ENCODE results near the gene SPAG9.
A peak's percentile ranks its signal among the peaks of the same experiment; 100 is the strongest.
"Not testable (repeated sequence)": the region's sequence is repeated elsewhere in the genome, so short reads cannot be mapped to it uniquely, and the experiment has no call there.

Gene SPAG9

DNA sequence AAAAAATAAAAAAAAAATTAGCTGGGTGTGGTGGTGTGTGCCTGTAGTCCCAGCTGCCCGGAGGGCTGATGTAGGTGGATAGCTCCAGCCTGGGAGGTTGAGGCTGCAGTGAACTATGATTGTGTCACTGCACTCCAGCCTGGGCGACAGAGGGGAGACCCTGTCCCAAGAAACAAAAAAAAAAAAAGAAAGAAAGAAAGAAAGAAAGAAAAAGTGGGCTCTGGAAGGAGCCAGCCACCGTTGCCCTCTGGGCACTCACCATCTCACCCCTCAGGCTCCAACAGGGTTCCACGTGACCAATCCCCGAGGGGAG is 167.2 kb downstream of the SPAG9 start:
- DNase-seq, result no peak

DNA sequence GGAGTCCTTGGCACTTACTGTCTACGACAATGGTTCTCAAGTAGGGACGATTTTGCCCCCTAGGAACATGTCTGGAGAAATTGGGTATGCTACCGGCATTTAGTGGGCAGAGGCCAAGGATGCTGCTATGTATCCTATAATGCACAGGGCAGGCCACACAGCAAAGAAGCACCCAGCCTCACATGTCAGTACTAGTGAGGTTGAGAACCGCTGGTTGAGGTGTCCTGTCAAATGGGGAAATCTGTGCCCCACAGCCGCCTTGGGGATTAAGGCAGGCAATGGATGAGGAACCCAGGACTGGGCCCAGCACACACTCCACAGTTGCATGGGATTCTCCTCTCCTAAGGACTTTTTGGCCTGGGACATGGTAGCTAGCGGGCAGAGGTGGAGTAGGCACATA is 167.8 kb downstream of the SPAG9 start:
- DNase-seq, result no peak

DNA sequence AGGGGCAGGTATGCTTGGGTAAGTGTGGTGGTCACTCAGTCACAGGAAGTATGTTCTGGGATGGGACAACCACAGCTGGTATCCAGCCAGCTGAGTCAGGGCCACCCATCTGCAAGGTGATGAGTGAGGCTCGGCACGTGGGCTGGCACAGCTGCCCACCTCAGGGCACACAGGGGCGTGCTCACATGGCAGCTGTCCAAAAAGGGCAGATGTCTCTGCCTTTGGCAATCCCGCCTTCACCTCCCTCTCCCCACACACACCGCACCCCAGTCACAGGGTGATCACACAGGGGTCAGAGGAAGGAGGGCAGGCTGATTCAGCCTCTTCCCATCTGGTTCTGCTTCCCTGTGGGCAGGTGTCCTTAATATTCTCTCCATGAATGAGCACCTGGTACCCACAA is 168.7 kb downstream of the SPAG9 start:
- DNase-seq, result no peak

DNA sequence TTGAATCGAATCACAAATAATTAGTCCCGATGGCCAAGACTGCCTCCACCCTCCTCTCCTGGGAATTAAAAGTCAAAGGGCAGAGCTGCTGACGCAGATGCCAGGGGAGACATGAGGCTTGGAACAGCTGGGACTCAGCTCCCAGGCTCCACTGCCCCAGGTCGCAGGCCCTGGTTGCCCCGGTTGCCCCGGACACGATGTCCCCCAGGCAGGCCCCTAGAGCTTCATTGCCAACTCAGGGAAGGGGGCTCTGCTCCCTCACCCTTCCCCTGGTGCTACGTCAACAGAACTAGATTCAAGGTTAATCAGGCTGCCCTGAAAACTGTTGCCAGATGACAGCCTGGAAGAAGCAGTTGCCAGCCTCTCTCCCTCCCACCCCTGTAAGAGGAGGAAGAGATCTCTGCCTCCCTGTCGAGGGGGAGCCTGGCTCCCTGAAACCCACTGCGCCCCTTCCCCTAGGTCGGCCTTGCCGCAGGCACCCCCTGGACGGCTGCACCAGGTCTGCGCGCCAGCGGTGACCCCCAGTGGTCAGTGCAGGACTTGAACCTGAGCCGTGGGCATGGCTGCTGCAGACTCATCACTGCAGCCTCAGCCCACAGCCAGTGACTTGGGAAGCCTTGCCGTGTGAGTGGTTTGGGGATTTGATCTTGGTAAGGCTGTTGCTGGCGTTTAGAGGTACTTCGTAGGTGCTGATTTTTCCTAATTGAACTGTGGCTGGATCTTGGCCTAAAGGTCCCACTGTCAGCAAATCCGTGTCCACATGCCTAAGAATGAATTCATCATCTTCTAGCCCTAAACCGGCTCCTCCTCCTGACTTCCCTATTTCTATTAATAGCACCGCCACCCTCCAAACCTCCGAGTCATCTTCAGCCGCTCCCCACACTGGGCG is 170.4 kb downstream of the SPAG9 start:
- DNase-seq, result peak; percentile 59

DNA sequence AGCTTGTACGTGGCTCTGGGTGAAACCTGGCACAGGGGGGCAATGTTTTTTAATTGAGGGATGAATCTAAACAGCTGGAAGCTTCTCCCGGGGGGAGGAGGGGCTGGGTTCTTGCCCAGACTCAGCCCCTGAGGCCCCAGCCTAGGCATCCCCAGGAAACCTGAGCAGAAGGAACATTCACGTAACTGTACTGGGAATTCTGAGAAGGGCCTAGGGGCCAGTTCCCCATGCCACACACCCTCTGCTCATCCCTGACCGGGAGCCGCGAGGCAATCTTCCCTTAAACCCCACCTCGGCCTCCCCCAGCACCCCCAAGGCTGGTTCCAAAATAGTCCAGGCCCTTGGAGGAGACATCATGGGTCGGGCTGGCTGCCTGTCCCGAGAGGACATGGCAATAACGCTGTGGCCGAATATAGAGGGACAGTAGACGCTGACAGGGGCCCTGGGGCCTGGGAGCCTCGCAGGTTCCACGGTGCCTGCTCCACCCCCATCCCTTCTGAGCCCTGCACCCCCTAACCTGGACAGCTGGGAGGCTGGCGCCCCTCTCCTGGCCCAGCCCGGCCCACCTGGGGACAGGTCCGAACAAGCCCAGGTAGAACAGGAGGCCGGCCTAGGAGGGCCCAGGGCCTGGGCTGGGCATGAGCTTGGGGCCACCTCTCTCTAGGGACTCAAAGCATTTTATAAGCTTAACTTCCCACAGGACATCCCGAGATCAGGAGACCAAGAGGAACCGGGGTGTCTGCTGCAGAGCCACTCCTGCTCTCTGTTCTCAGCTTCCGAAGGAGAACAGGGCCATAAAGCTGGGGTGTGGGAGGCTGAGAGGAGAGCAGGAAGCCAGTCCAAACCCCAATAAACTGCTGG is 171.3 kb downstream of the SPAG9 start:
- DNase-seq, result no peak

DNA sequence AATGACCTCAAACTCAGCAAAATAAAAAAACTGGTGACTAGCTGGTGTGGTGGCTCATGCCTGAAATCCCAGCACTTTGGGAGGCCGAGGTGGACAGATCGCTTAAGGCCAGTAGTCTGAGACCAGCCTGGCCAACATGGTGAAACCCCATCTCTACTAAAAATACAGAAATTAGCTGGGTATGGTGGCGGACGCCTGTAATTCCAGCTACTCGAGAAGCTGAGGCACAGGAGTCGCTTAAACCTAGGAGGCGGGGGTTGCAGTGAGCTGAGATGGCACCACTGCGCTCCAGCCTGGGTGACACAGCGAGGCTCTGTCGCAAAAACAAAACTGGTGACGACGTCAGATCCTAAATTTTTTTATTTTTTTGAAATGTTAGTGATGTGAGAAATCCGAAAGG is 172.0 kb downstream of the SPAG9 start:
- DNase-seq, result no peak

DNA sequence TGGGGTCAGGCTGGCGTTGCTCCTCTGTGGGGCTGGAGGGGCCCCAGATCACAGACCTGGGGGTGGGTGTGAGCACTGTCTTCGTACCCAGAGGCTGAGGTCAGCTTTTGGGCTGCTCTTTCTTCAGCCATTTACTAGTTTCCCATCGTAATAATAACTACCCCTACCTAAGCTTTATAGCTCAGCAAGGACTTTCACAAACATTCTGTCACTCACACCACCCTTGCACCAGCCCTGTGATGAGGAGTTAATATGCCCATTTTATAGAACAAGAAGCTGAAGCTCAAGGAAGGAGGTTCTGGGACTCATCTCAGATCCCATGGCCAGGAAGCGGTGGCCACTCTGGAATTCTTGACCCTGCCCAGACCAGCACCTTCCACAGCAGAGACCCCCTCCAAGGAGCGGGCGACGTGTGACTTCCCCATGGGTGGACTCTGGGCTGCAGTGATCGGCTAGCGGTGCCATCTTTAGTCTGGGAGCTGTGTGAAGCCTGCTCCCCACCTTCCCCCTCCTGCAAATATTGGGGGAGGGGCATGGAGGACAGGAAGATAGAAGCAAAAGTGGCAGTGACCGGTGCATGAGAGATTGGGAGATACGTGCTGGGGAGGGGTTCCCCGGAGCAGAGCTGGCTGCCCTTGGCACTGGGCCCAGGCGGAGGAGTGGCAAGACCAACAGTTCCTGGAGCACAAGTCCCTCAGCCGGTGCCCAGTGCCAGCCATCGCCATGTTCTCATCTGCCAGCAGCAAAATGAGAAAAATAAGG is 172.7 kb downstream of the SPAG9 start:
- DNase-seq, result no peak

DNA sequence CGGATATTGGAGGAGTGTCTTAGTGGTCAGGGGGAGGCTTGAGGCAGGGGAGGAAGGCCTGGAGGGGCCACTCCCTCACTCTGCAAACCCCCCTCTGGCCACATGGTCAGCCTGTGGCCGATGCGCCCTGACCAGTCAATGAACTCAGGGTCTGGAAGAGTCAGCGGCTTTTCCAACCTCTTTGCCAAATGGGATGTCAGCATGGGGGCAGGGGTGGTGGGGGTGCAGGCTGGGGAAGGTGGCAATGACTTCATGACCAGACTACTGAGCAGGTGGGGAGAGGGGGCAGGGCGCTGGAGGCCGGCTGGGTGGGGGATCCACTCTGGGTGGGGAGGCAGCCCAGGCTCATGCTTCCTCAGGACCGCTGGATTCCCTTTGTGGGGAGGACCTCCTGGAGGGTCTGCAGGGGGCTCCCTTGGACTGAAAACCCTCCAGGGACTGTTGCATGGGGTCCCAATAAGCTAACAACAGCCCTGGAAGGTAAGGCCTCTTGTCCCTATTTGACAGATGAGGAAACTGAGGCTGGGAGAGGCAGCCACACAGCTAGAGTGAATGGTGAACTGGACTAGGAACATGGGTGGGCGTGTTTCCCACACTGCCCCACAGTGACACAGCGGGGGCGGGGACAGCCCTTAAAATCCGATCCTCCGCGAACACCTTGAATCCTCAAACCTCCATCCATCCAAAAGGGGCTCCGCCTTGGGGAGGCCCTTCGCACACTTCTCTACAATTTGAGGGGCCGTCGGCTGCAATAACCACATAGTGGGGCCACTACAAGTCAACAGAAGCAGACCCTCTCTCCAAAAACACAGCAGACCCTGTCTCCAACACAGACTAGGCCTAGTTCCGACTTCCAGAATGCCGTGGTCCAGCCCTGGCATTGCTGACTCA is 173.5 kb downstream of the SPAG9 start:
- DNase-seq, result no peak

DNA sequence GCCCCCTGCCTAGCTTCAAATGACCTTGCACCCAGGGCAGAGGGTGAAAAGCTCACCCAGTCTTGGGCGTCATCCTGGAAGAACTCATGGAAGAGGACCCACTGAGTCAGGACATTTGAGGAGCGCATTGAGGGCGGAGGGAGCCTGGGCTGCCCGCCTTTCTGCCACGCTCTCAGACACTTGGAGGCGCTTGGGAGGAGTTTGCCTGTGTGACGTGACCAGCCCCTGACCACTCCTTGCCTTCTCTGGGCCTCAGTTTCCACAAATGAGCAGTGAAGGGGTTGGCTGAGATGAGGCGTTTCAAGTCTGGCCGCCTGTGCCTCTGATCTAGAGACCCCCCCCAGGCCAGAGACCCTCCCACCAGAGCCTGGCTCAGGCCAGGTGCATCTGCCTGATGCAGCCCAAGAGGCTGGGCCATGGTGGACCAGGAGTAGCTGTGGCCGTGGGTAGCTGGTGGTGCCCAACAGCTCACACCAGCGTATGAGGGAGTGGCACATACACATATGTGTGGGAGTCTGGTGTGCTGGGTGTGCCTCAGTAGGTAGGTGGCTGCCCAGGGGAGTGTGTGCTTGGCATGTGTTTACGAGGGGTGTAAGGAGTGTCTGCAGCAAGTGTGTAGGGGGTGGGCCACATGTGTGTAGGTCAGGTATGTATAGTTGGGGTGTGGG is 174.3 kb downstream of the SPAG9 start:
- DNase-seq, result no peak

DNA sequence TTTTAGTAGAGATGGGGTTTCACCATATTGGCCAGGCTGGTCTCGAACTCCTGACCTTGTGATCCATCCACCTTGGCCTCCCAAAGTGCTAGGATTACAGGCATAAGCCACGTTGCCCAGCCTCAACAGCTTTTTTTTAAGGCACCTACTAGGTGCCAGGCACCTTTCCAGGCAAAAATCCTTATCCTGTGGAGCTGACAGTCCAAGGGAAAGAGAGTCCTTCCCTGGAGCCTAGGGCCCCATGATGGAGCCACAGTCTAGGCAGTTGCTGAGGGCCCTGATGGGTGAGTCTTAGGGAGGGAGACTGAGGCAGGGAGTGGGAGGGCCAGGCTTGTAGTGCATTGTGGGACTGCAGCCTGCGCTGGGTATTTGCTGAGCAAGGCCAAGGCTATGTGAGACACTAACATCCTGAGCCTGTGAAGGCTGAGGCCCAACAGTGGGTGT is 174.9 kb downstream of the SPAG9 start:
- DNase-seq, result no peak

DNA sequence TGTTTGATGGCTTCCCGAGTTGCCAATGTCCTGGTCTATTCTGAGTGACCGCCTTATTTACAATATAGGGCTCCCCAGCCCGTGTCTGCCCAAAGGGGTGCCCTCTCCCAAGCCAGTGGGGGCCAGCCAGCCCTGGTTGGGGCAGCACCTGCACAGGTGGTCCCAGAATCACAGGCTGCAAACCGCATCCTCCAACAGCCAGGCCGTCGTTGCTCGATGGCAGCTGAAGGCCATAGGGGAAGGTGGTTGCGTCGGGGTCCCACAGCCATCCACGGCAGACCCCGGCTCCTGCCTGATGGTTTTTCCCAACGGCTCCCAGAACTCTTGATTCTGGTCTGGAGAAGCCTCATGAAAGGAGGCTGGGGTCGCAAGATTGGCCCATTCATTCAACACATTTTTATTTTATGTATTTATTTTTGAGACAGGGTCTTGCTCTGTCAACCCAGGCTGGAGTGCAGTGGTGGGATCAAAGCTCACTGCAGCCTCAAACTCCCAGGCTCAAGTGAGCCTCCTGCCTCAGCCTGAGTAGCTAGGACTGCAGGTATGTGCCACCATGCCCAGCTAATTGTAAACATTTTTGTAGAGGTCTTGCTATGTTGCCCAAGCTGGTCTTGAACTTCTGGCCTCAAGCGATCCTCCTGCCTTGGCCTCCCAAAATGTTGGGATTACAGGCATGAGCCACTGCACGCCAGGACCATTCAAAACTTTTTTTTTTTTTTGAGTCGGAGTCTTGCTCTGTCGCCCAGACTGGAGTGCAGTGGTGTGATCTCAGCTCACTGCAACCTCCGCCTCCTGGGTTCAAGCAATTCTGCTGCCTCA is 175.6 kb downstream of the SPAG9 start:
- DNase-seq, result no peak

DNA sequence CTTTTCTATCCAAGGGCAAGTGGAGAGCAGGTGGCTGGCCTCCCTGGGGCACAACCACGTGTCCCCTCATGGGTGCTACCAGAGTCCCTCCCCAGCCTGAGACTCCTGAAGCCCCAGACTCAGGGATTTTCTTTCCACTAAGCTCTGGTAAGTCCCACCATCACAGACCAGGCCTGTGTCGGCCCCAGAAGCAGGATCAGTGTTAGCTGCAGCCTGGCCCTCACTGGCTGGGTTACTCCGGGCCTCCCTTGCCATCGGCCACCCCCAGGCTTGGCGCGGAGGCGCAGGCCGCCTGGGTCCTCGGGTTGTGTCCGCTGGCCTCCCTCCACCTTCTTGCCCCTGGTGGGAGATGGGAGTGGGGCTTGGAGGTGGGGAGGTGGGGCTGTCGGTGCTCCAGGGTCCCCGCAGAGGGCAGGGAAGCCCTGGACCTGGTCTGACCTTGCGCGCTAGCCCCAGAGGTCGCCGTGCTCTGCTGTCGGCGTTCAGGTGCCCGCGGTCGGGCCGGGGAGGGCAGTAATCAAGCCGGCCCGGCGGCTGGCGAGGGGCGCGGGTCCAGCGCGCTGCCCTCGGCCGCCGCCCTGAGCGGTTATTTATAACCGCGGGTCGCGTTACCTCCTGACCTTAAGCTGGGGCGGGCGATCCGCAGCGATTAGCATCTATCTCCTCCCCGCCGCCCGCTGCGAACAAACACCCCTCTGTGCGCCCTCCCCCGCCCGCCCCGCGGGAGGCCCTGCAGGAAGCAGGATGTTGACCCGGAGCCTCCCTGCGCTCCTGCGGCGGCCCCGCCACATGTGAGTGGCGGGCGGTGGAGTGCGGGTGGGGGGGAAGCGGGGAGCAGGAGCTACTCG is 176.4 kb downstream of the SPAG9 start:
- peak; percentile 87 for DNase-seq

DNA sequence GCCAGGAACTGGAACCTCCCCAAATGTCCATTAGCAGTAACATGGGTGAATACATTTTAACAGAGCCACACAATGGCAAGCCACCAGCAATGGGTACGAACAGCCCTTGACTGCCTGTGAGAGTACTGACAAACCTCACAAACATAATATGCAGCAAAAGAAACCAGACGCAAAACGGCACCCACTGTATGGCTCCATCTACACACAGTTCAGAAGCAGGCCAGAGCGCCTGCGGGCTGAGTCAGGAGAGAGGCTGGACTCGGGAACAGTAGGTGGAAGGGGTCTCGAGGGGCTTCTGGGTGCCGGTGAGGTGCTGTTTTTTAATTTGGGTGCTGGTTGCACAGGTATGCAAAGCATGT is 177.1 kb downstream of the SPAG9 start:
- no peak for DNase-seq

DNA sequence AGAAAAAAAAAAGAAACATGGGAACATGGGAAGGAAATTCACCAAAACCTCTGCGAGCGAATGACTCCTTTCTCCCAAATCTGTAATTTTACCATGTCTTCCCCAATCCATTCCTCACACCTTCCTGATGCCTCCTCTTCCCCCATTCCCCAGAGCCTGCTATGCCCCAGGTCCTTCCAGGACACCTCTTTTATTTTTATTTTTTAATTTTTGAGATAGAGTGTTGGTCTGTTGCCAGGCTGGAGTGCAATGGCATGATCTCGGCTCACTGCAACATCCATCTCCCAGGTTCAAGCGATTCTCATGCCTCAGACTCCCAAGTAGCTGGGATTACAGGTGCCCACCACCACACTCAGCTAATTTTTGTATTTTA is 179.0 kb downstream of the SPAG9 start:
- DNase-seq, result not testable (repeated sequence)

DNA sequence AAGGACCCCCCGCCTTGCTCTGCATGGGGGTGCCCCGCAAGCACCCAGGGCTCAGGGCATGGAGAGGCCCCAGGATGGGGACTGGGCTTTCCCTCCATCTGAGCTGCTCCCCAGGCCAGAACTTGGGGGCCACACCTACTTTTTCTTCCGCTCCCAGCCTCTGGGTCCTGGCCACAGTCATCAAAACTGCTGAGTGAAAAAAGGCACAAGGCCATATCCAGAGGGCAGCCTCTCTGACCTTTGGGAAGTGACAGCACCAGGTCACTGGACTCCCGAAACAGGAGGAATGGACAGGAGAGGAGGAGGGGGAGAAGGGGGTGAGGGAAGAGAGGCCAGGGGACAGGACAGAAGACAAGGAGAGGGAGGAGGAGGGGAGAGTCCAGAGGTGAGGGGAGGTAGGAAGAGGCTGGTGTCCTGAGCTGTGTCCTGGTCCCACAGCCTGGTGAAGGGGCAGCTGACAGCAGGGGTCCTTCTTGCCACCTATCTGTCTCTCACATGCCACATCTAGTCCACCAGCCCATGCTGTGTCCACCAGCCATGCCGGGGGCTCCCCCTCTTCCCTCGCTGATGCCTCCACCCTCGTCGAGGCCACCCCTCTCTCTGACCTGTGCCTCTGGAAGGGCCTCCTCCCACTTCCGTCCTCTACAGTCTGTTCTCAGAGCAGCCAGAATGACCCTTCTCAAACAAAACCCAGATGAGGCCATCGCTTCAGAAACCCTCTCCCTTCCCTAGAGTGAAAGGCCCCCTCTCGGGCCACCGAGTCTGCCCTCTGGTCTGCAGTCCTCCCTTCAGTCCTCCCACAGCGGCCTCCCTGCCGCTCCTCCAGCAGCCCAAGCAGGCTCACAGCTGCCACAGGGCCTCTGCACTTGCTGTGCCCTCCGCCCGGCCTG is 180.6 kb downstream of the SPAG9 start:
- no peak for DNase-seq

DNA sequence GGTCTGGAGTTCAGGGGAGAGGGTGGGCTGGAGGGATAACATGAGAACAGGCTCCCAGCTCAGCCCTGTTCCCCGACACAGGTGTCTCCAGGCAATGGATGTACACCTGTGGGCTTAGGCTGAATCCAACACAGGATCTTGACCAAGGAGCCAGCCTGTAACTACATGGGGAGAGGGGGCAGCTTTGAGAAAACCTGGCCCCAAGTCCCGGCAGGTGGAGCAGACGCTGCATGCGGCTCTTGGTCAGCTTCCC is 181.2 kb downstream of the SPAG9 start:
- no peak for DNase-seq

DNA sequence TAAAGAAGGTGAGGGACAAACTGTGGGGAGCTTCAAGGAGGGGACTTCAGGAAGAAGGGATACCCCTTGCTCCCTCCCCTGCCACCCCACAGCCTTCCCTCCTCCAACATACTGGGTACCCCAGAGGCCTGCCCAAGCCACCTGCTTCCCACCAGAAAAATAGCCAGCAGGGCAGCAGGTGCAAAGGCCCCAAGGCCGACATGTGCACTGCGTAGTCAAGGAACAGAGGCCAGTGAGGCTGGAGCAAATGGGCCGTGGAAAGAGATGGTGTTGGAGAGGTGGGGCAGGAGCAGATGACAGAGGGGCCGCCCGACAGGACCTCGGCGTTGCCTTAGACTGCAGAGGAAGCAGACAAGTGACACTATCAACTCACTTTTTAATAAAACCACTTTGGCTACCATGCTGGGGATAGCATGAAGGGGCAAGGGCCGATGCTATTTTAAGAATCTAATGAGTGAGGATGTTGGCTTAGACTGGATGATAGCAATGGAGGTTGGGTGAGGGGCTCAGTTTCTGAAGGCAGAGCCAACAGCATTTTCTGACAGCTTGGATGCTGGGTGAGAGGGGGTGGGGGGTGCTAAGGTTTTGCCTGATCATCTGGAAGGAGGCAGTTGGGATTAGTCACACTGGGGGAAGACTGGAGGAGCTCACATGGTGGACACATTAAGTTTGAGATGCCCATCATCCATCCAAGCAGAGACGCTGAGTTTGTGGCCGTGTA is 181.7 kb downstream of the SPAG9 start:
- no peak for DNase-seq

DNA sequence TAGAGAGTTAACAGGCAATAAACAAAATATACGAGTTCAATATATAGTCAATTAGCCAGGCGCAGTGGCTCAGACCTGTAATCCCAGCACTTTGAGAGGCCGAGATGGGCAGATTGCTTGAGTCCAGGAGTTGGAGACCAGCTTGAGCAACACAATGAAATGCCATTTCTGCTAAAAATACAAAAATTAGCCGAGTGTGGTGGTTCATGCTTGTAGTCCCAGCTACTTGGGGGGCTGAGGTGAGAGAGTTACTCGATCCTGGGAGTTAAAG is 184.7 kb downstream of the SPAG9 start:
- no peak for DNase-seq
